Nephron progenitor cell (in vitro differentiated cells): ENCODE data around the gene PLXNA4.

Experiments
- DNase-seq: peaks from one replicate; pipeline ENCODE4 v3.0.0; 2021
- H3K27ac Mint-ChIP-seq: 2 replicates; pipeline ENCODE4 v1.8.0; 2021; ENCODE audit warnings: mild to moderate bottlenecking, moderate library complexity, mixed read lengths
- H3K27me3 Mint-ChIP-seq: 2 replicates; pipeline ENCODE4 v1.8.0; 2021; ENCODE audit warnings: mild to moderate bottlenecking, low read depth, mixed read lengths; ENCODE audit not compliant: poor library complexity
- H3K36me3 Mint-ChIP-seq: 2 replicates; pipeline ENCODE4 v1.8.0; 2021; ENCODE audit warnings: low read depth, mixed read lengths
- H3K4me1 Mint-ChIP-seq: 2 replicates; pipeline ENCODE4 v1.8.0; 2021; ENCODE audit warnings: mixed read lengths
- H3K4me3 Mint-ChIP-seq: 2 replicates; pipeline ENCODE4 v1.8.0; 2021; ENCODE audit warnings: mild to moderate bottlenecking, moderate library complexity, mixed read lengths
- H3K9me3 Mint-ChIP-seq: 2 replicates; pipeline ENCODE4 v1.8.0; 2021; ENCODE audit warnings: mild to moderate bottlenecking, moderate library complexity, mixed read lengths
- TF ChIP-seq, protein P1 (sequence below): fragments of 200-600 bp; sonication (generic); IDR thresholded peaks from 2 replicates; pipeline ENCODE4 v1.5.0; 2021; ENCODE audit warnings: antibody characterized with exemption

The PLXNA4 gene

GRCh38 chr7:132158841-132159240 is 417.4 kb downstream of the PLXNA4 start:
- no peak overlapping the region for H3K27ac Mint-ChIP-seq
- H3K9me3 Mint-ChIP-seq = no peaks in the 10 kb centered on the region

DNA sequence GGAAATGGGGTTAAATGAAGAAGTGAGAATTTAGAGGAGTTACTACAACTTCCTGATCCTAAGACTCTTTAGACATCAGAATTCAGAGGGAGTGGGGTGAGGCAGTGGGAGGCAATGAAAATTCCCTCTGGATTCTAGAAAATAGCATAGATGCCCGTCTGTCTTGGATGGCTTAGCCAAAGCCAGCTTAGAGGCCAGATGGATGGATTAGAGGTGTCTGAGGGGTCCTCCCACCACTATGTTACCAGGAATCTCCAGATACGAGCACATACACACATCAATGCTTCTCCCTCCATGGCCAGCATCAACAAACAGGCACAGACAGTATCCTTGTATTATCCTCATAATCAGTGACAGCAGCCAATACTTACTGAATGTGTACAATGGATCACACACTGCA is 418.1 kb downstream of the PLXNA4 start:
- H3K9me3 Mint-ChIP-seq = no peaks in the 10 kb centered on the region
- H3K27ac Mint-ChIP-seq = no peak overlapping the region
- H3K27me3 Mint-ChIP-seq = peaks cover 68% of the 10 kb centered on the region
- TF ChIP-seq, protein P1, sequence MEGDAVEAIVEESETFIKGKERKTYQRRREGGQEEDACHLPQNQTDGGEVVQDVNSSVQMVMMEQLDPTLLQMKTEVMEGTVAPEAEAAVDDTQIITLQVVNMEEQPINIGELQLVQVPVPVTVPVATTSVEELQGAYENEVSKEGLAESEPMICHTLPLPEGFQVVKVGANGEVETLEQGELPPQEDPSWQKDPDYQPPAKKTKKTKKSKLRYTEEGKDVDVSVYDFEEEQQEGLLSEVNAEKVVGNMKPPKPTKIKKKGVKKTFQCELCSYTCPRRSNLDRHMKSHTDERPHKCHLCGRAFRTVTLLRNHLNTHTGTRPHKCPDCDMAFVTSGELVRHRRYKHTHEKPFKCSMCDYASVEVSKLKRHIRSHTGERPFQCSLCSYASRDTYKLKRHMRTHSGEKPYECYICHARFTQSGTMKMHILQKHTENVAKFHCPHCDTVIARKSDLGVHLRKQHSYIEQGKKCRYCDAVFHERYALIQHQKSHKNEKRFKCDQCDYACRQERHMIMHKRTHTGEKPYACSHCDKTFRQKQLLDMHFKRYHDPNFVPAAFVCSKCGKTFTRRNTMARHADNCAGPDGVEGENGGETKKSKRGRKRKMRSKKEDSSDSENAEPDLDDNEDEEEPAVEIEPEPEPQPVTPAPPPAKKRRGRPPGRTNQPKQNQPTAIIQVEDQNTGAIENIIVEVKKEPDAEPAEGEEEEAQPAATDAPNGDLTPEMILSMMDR = no peak
- no peaks in the 10 kb centered on the region for H3K4me1 Mint-ChIP-seq
- DNase-seq = no peak
- no peaks in the 10 kb centered on the region for H3K36me3 Mint-ChIP-seq
- H3K4me3 Mint-ChIP-seq = no peak overlapping the region

More at GRCh38 chr7:132158841-132159240, 417.4 kb downstream of the PLXNA4 start:
- TF ChIP-seq, protein P1 = no peak
- Mint-ChIP-seq H3K27me3 (peaks cover 64% of the 10 kb centered on the region), H3K4me1 (no peaks in the 10 kb centered on the region), H3K36me3 (no peaks in the 10 kb centered on the region), H3K4me3 (no peak overlapping the region)
- DNase-seq = no peak

DNA sequence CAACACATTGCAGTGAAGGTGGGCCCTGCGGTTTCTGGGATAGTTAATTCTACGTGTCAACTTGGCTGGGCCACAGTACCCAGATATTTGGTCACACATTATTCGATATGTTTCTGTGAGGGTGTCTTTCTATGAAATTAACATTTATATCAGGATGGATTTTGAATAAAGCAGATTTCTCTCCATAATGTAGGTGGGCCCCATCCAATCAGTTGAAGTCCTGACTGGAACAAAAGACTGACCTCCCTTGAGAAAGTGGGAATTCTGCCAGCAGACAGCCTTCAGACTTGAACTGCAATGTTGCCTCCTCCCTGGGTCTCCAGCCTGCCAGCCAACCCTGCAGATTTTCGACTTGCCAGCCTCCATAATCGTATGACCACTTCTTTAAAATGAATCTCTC is 420.6 kb downstream of the PLXNA4 start:
- H3K4me3 Mint-ChIP-seq = no peak overlapping the region
- H3K9me3 Mint-ChIP-seq = peaks cover 4% of the 10 kb centered on the region
- TF ChIP-seq, protein P1 = no peak
- DNase-seq = no peak
- peaks cover 12% of the 10 kb centered on the region for H3K4me1 Mint-ChIP-seq
- peaks cover 73% of the 10 kb centered on the region for H3K27me3 Mint-ChIP-seq
- no peaks in the 10 kb centered on the region for H3K36me3 Mint-ChIP-seq
- no peak overlapping the region for H3K27ac Mint-ChIP-seq

- Mint-ChIP-seq H3K27ac (no peak overlapping the region), H3K4me1 (peaks cover 17% of the 10 kb centered on the region), H3K27me3 (peaks cover 76% of the 10 kb centered on the region), H3K9me3 (peaks cover 5% of the 10 kb centered on the region), H3K4me3 (no peak overlapping the region), H3K36me3 (no peaks in the 10 kb centered on the region)
- DNase-seq = no peak
- TF ChIP-seq, protein P1 = no peak
These were observed 421.4 kb downstream of the PLXNA4 start for GRCh38 chr7:132154695-132155471.

DNA sequence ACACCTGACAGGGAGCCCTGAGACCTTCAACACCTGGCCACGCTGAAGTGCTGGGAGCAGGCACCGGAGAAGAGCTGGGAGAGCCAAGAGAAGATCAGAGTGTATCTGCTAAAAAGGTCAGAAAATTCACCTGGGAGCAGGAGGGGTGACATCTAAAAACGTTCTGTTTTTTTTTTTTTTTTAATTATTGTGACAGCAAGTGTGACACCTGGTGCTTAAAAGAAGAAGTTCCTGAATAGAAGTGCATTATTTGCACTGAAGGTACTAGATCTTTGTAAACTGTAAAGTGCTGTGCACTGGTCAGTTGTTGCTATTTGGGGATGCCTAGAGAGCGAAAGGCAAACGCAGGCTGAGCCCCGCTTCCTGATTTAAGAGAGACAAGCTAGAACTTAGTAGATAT is 422.0 kb downstream of the PLXNA4 start:
- Mint-ChIP-seq H3K4me3 (no peak overlapping the region), H3K4me1 (peaks cover 21% of the 10 kb centered on the region), H3K27me3 (peaks cover 74% of the 10 kb centered on the region), H3K27ac (no peak overlapping the region), H3K9me3 (peaks cover 5% of the 10 kb centered on the region), H3K36me3 (no peaks in the 10 kb centered on the region)
- DNase-seq = no peak
- TF ChIP-seq, protein P1 = no peak
